PFSK-1 (cell line): Measurements from ENCODE around the gene MC4R.

Source experiments
- POLR2AphosphoS5 ChIP-seq: IDR thresholded peaks from 2 replicates; pipeline ENCODE4 v1.6.1; 2012; ENCODE audit warnings: low read depth, mild to moderate bottlenecking, control low read depth, low read length, moderate library complexity
- REST ChIP-seq, 2 experiments: IDR thresholded peaks; 2 replicates each; pipeline versions ENCODE4 v1.6.1 to v1.8.0; 2011 to 2012; ENCODE audit warnings: low read depth in 2 of 2, low read length in 2 of 2, control low read depth in 1 of 2, inconsistent platforms in 1 of 2, mild to moderate bottlenecking in 1 of 2, moderate library complexity in 1 of 2; ENCODE audit not compliant: insufficient read depth in 1 of 2
- TAF1 ChIP-seq: IDR thresholded peaks from 2 replicates; pipeline ENCODE4 v1.6.1; 2012; ENCODE audit warnings: low read length, control low read depth, borderline replicate concordance; ENCODE audit not compliant: insufficient read depth

GRCh38 chr18:60377778-60378469 lies 5.3 kb upstream of the MC4R start:
- TF ChIP-seq REST (IDR thresholded peaks at IDR 0.05; ENCODE audit: insufficient read depth in 1 of 2, low read depth in 2 of 2, low read length in 2 of 2): no peak
- no peak for TF ChIP-seq TAF1
- TF ChIP-seq POLR2AphosphoS5: no peak
